Esophagus squamous epithelium (tissue), 4 donors: ENCODE results near the gene PCSK4.

Experiments
- CTCF ChIP-seq, 6 experiments: fragments of 450-650 bp in 4 of 6; fragments of 200-600 bp in 2 of 6; sonication (generic) in 2 of 6; IDR thresholded peaks; one replicate each; pipeline ENCODE4 v1.5.1; 2016 to 2019; ENCODE audit warnings: antibody characterized with exemption in 6 of 6, mild to moderate bottlenecking in 4 of 6, moderate library complexity in 4 of 6
- POLR2A ChIP-seq, 4 donors: fragments of 450-650 bp; IDR thresholded peaks; one replicate each; pipeline ENCODE4 v1.6.1; 2017; ENCODE audit warnings: antibody characterized with exemption in 4 of 4, mild to moderate bottlenecking in 4 of 4, moderate library complexity in 3 of 4

GRCh38 chr19:1521636-1522035 is 31.5 kb upstream of the PCSK4 start:
- TF ChIP-seq CTCF (IDR thresholded peaks at IDR 0.05) (no peak), POLR2A (IDR thresholded peaks at IDR 0.05) (no peak)
